Gastrocnemius medialis (tissue), 4 donors: ENCODE measurements around the gene EPHA8. TPM values are rescaled to one million over a fixed set of nuclear protein-coding genes. Genes with fewer than 3 reads are reported as not detected.

ENCODE experiments used
- ATAC-seq, 2 donors: fragments of 150-250 bp; one replicate each; pipeline ENCODE4 v1.9.1; 2016
- DNase-seq, 2 donors: peaks; one replicate each; pipeline ENCODE4 v3.0.0-alpha.2; 2019
- H3K27ac ChIP-seq, 4 donors: fragments of 200-600 bp; sonication (generic); 1 replicate in 1 of 4; 2 replicates in 3 of 4; pipeline ENCODE4 v1.5.1; 2016 to 2018; ENCODE audit warnings: mild to moderate bottlenecking in 2 of 4, moderate library complexity in 1 of 4
- H3K27me3 ChIP-seq, 3 donors: fragments of 200-600 bp; sonication (generic) in 2 of 3; 1 replicate in 1 of 3; 2 replicates in 2 of 3; pipeline versions ENCODE4 v1.5.1 to v1.6.0; 2016 to 2019; ENCODE audit warnings: mild to moderate bottlenecking in 1 of 3, moderate library complexity in 1 of 3
- H3K36me3 ChIP-seq, 2 donors: fragments of 200-600 bp; sonication (generic) in 1 of 2; one replicate each; pipeline ENCODE4 v1.5.1; 2017 to 2018
- H3K4me1 ChIP-seq, 2 donors: fragments of 200-600 bp; sonication (generic) in 1 of 2; one replicate each; pipeline ENCODE4 v1.5.1; 2016 to 2017; ENCODE audit warnings: mild to moderate bottlenecking in 2 of 2
- H3K4me3 ChIP-seq, 4 donors: fragments of 200-600 bp; sonication (generic) in 3 of 4; 1 replicate in 1 of 4; 2 replicates in 3 of 4; pipeline ENCODE4 v1.5.1; 2016 to 2019; ENCODE audit warnings: mild to moderate bottlenecking in 2 of 4
- H3K9me3 ChIP-seq, 3 donors: fragments of 200-600 bp; sonication (generic) in 2 of 3; 1 replicate in 1 of 3; 2 replicates in 2 of 3; pipeline ENCODE4 v1.5.1; 2016 to 2019
- POLR2A ChIP-seq, 2 donors: fragments of 450-650 bp; IDR thresholded peaks; one replicate each; pipeline ENCODE4 v1.6.1; 2017; ENCODE audit warnings: antibody characterized with exemption in 2 of 2, mild to moderate bottlenecking in 2 of 2, moderate library complexity in 2 of 2
- in situ Hi-C, 4 donors: fragments of 200-750 bp; cut with MboI; loops; one replicate each; pipeline versions ENCODE4 v1.15.0 to v1.8.0; 2017; ENCODE audit warnings: low sequenced_read_pairs in 4 of 4
- intact Hi-C: fragments of 100-400 bp; cut with DNase I; formaldehyde crosslinking; loops from one replicate; pipeline ENCODE4 v1.15.1; 2023; ENCODE audit warnings: low total_unique reads
- total RNA-seq, 4 donors: library from RNA; depleted of rRNA; stranded (reverse); fragments of >200 nt; gene quantifications; one replicate each; pipeline versions ENCODE4 v1.1.0 to v1.2.3, GENCODE V29; 2016
- TF ChIP-seq, protein P1 (sequence below), 5 experiments: fragments of 450-650 bp in 3 of 5; fragments of 200-600 bp in 2 of 5; sonication (generic) in 2 of 5; IDR thresholded peaks in 4 of 5; conservative IDR thresholded peaks in 1 of 5; 1 replicate in 4 of 5; 2 replicates in 1 of 5; pipeline ENCODE4 v1.5.1; 2016 to 2019; ENCODE audit warnings: antibody characterized with exemption in 5 of 5, mild to moderate bottlenecking in 3 of 5, moderate library complexity in 3 of 5

Gene EPHA8
- total RNA-seq: not detected

DNA sequence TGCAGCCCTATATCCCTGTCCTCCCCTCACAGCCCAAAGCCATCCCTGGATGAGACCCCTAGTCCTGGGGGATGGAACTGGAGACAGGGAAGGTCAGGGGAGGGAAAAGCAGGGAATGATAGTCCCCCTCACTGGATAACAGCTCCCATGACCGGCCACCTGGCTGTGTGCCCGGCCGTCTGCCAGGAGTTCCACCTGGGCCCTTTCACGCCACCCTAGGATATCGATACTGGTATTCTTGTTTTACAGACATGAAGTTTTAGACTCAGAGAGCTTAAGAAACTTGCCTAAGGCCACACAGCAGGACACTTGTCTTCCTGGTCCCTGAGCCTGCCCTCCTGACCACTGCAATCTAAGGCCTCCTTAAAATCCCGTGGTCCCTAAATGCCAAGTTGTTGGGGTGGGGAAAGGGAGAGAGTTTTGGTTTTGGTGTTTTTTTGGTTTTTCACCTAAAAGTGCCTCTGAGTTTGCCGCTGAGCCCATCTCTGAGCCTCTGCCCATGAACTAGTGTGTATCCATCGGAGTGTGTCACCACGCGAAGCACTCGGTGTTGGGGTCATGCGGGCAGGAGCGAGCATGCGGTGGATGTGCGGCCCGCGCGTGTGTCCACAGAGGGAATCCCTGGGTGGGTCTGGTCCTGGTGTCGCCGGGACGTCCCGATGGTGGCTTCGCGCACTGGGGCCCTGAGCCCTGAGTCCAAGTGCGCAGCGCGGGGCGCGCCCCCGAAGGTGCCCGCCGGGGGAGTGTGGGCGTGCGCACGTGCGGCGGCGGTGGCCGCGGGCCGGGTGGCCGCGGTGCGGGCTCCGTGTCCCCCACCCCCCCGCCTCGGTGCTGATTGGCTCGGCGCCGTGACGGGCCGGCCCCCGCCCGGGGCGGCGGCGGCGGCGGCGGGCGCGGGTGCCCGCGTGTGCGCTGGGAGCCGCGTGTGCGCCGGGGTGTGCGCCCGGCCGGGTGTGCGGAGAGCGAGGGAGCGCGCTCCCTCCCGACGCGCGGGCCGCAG is at the start of gene EPHA8:
TSS of gene EPHA8 (plus strand) at position 906 of the 1,000 bp plus-strand sequence. CDS start 147 bp downstream, outside the sequence.
- Histone ChIP-seq H3K9me3 (no peaks in the 10 kb centered on the region), H3K27ac (no peak within 1 kb of the TSS), H3K4me3 (no peak within 1 kb of the TSS), H3K4me1 (no peaks in the 10 kb centered on the region), H3K36me3 (no peaks in the 10 kb centered on the region), H3K27me3 (peaks cover 24 to 41% (median 31%) of the 10 kb centered on the region in 3 donors)
- intact Hi-C loops: loop anchor here (10.0 kb wide), 1 partner anchor 318 kb away; no protein-coding TSS in a partner anchor
- TF ChIP-seq POLR2A (IDR thresholded peaks at IDR 0.05): no peak
- TF ChIP-seq, protein P1, sequence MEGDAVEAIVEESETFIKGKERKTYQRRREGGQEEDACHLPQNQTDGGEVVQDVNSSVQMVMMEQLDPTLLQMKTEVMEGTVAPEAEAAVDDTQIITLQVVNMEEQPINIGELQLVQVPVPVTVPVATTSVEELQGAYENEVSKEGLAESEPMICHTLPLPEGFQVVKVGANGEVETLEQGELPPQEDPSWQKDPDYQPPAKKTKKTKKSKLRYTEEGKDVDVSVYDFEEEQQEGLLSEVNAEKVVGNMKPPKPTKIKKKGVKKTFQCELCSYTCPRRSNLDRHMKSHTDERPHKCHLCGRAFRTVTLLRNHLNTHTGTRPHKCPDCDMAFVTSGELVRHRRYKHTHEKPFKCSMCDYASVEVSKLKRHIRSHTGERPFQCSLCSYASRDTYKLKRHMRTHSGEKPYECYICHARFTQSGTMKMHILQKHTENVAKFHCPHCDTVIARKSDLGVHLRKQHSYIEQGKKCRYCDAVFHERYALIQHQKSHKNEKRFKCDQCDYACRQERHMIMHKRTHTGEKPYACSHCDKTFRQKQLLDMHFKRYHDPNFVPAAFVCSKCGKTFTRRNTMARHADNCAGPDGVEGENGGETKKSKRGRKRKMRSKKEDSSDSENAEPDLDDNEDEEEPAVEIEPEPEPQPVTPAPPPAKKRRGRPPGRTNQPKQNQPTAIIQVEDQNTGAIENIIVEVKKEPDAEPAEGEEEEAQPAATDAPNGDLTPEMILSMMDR (IDR thresholded peaks at IDR 0.05 in 4 of 5, conservative IDR thresholded peaks at IDR 0.05 in 1 of 5): no peak
- ATAC-seq (no peak), DNase-seq (no peak)
- in situ Hi-C loops: no loop called here

DNA sequence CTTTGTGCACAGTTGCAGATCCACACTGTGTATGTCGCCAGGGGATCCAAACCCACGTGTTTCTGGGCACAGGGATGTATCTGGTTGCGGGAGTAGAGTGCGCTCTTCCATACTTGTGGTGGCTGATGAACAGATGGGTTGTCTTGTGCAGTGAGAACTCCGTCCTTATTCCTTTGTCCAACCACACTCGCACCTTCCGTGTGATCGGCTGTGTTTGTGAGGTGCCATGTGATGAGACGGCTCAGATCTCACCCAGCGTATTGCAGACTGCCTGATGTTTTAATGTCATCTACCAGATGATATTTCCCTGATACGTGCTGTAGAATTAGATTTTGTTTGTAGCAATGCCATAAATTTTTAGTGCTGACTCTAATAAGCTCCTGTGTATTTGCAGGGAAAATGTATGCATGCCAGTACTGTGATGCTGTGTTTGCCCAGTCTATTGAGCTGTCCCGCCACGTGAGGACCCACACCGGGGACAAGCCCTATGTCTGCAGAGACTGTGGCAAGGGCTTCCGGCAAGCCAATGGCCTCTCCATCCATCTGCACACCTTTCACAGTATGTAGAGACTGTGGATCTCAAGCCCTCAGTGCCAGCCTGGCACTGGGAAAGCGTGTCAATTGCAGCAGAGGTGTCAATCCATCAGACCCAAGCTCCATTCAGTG is 46.2 kb upstream of the EPHA8 start:
- in situ Hi-C loops (no loop called here), intact Hi-C loops (no loop called here)
- Histone ChIP-seq H3K4me3 (no peak overlapping the region), H3K27me3 (no peaks in the 10 kb centered on the region), H3K4me1 (no peaks in the 10 kb centered on the region), H3K9me3 (no peaks in the 10 kb centered on the region), H3K27ac (no peak overlapping the region), H3K36me3 (peaks cover under 1 to 96% of the 10 kb centered on the region in 2 donors)
- DNase-seq: no peak
- TF ChIP-seq, protein P1 (IDR thresholded peaks at IDR 0.05 in 4 of 5, conservative IDR thresholded peaks at IDR 0.05 in 1 of 5): no peak
- TF ChIP-seq POLR2A (IDR thresholded peaks at IDR 0.05): no peak
- ATAC-seq: no peak

DNA sequence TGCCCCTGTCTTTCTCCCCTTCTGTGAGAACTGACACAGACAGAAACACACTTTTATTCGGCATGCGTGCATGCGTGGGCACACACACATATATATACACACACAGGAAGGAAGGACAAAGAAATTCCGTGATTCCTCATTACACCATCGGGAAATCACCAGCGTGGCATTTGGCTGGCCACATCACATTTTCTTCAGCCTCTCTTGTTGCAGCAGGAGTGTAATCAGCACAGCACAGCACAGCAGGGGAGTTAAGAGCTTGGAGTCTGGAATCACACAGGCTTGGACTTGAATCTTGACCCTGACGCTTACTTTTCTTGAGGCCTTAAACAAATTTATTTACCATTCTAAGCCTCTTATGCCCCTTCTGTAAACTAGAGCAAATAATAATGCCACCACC is 45.3 kb upstream of the EPHA8 start:
- in situ Hi-C loops (no loop called here), intact Hi-C loops (no loop called here)
- TF ChIP-seq, protein P1 (IDR thresholded peaks at IDR 0.05 in 4 of 5, conservative IDR thresholded peaks at IDR 0.05 in 1 of 5): no peak
- no peak for TF ChIP-seq POLR2A (IDR thresholded peaks at IDR 0.05)
- no peaks in the 10 kb centered on the region for H3K4me1 ChIP-seq
- H3K36me3 ChIP-seq: peaks cover 0 to 93% of the 10 kb centered on the region in 2 donors
- no peaks in the 10 kb centered on the region for H3K27me3 ChIP-seq
- no peak overlapping the region for H3K27ac ChIP-seq
- no peak overlapping the region for H3K4me3 ChIP-seq
- DNase-seq (no peak), ATAC-seq (no peak)
- H3K9me3 ChIP-seq: no peaks in the 10 kb centered on the region

DNA sequence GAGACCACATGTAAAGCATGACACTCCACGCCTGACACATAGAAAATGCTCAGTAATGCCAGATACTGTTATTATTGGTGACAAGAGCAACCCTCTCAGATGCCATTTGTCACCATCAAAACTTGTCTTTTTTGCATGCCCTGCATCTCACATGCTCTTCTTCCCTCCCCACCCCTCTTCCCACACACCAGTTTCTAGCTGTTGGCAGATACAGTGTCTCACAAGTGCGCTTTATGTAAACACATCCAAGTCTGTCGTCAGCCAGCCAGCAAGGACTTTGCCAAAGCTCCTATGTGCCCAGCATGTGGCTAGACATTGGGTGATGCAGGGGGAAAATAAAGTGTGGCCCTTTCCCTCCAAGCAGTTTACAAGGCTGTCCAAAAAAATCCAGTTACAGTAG is 44.9 kb upstream of the EPHA8 start:
- H3K27ac ChIP-seq: no peak overlapping the region
- TF ChIP-seq, protein P1 (IDR thresholded peaks at IDR 0.05 in 4 of 5, conservative IDR thresholded peaks at IDR 0.05 in 1 of 5): no peak
- TF ChIP-seq POLR2A (IDR thresholded peaks at IDR 0.05): no peak
- ATAC-seq (no peak), DNase-seq (no peak)
- in situ Hi-C loops (no loop called here), intact Hi-C loops (no loop called here)
- no peaks in the 10 kb centered on the region for H3K4me1 ChIP-seq
- H3K9me3 ChIP-seq: no peaks in the 10 kb centered on the region
- no peaks in the 10 kb centered on the region for H3K27me3 ChIP-seq
- peaks cover 0 to 91% of the 10 kb centered on the region in 2 donors for H3K36me3 ChIP-seq
- no peak overlapping the region for H3K4me3 ChIP-seq
